Epithelial cell of prostate (primary cell): ENCODE data around the gene OR8D2.
"Not testable (repeated sequence)": the region's sequence is repeated elsewhere in the genome, so short reads cannot be mapped to it uniquely, and the experiment has no call there.

ENCODE experiments used
- DNase-seq: peaks from one replicate; pipeline ENCODE4 v3.0.0-alpha.2; 2011; ENCODE audit warnings: low read depth, low spot score
- H3K27ac ChIP-seq: fragments of 450-650 bp; 2 replicates; pipeline ENCODE4 v1.5.1; 2017; ENCODE audit warnings: mild to moderate bottlenecking

Gene OR8D2

DNA sequence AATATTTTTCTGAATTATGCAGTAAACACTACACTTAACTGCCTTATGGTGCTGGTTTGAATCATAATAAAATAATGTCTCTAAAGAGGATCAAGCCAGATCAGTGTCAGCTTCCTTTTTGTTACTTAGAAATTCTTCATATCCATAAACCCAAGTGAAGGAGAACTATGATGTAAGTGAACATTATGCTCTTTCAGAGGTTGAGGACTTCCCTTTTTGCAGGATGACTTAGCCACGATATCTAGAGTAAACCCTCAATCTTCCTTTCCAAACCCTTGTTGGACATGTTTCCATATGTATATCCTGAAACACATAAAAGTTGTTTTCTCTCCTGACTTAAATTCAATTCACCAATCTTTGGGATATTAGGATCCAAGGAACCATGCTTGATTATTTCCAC is 25.3 kb downstream of the OR8D2 start:
- DNase-seq: no peak

DNA sequence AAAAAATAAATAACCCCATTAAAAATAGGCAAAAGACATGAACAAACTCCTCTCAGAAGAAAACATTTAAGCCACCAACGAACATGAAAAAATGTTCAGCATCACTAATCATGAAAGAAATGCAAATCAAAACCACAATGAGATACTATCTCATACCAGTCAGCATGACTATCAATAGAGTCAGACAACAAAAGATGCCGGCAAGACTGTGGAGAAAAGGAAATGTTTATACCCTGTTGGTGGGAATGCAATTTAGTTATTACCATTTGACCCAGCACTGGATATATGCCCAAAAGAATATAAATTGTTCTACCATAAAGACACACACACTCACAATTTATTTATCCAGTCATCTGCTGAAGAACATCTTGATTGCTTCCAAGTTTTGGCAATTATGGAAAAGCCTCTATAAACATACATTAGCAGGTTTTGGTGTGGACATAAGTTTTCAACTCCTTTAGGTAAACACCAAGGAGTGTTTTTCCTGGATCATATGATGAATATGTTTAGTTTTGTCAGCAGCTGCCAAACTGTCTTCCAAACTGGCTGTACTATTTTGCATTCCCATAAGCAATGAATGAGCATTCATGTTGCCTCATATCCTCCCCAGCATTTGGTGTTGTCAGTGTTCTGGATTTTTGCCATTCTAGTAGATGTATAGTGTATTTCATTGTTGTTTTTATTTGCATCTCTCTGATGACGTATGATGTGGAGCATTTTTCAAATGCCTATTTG is 34.2 kb downstream of the OR8D2 start:
- peak overlapping the region; percentile 69 for H3K27ac ChIP-seq
- DNase-seq: peak; percentile 27

More for the DNA sequence above, 25.3 kb downstream of the OR8D2 start:
- no peak overlapping the region for H3K27ac ChIP-seq

- DNase-seq: no peak
- H3K27ac ChIP-seq: no peak overlapping the region
Observed at GRCh38 chr11:124278261-124278660, 41.7 kb downstream of the OR8D2 start.

- H3K27ac ChIP-seq: no peak overlapping the region
- DNase-seq: no peak
Observed at GRCh38 chr11:124277804-124278203, 42.2 kb downstream of the OR8D2 start.

DNA sequence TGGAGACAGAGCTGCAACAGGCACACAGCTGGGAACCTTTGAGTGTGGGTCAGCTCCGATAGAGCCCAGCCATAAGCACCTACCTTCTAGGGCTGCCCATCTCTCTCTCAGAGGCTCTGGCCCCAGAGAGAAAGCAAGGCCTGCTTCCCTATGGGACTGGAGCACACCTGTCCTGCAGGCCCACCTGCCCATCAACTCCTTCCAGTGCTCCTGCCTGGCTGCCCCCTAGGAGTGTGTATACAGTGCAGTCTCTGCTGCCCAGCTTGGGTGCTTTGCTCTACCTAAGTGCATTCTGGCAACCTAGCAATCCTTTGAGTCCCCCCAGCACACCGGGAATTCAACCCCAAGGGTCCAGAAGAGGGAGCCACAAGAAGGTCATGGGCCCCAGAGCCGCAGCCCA is 42.8 kb downstream of the OR8D2 start:
- no peak overlapping the region for H3K27ac ChIP-seq
- DNase-seq: no peak

- DNase-seq: peak; percentile 8
- no peak overlapping the region for H3K27ac ChIP-seq
Observed at GRCh38 chr11:124276081-124276480, 43.9 kb downstream of the OR8D2 start.

DNA sequence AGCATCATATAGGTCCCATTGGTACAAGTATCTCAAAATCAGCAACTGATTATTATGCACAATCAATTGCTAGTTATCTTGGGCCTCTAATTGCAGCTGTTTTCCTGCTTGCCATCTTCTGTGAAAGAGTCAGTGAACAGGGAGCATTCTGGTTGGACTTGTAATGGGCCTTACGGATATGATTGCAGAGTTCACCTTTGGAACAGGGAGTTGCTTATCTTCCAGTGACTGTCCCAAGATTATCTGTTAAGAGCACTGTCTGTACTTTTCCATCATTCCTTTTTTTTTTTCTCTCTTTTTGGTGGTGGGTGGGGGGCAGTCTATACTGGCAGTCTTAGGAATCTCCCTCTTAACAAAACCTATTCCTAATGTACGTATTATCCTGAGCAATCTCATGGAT is 46.0 kb downstream of the OR8D2 start:
- DNase-seq: no peak
- H3K27ac ChIP-seq: no peak overlapping the region

DNA sequence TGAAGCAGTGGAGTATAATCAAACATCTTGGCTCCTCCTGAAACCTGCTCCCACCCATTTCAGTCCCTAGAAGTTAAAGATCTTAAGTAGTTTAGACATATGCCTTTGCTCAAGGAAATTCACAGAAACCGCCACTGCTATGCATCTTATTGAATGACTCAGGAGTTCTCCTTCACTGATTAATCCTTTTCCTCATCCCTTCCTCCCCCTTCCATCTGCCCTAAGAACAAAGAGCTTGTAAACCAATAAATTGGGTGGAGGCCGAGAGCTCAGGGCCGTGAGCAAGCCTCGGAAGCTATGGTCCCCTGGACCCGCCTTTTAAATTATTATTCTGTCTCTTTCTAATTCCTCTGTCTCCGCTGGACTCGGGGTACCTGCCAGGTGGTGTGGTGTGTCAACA is 49.1 kb downstream of the OR8D2 start:
- peak; percentile 6 for DNase-seq
- H3K27ac ChIP-seq: not testable (repeated sequence)
